ENCODE data around the gene LRRD1. TPM values are rescaled to one million over a fixed set of nuclear protein-coding genes. Genes with fewer than 3 reads are reported as not detected.
"Not testable (repeated sequence)": the region's sequence is repeated elsewhere in the genome, so short reads cannot be mapped to it uniquely, and the experiment has no call there.

Gene LRRD1
- not detected for total RNA-seq

- Mint-ChIP-seq H3K4me3 (peak within 1 kb of the TSS; percentile 71), H3K9me3 (no peaks in the 10 kb centered on the region), H3K27me3 (peaks cover 21% of the 10 kb centered on the region), H3K36me3 (ENCODE audit: low read depth) (no peaks in the 10 kb centered on the region), H3K27ac (peak within 1 kb of the TSS; percentile 69), H3K4me1 (peaks cover 12% of the 10 kb centered on the region)
- ChIA-PET CTCF (interaction anchor here (1.0 to 1.2 kb wide), 2 partner anchors 13 to 16 kb away, joined by 3 read pairs; no protein-coding TSS in a partner anchor), POLR2A (no interaction called here)
- peak; percentile 88 for DNase-seq
Observed at GRCh38 chr7:92178928-92179924, at the start of gene LRRD1. Gene LRRD1, minus strand, starts transcription at chr7:92179142. Its CDS starts 13,940 bp downstream, at chr7:92165202.

- Mint-ChIP-seq H3K27ac (no peak overlapping the region), H3K9me3 (no peaks in the 10 kb centered on the region), H3K4me1 (peaks cover 3% of the 10 kb centered on the region), H3K36me3 (ENCODE audit: low read depth) (peaks cover 61% of the 10 kb centered on the region), H3K4me3 (no peak overlapping the region), H3K27me3 (no peaks in the 10 kb centered on the region)
- ChIA-PET POLR2A (no interaction called here), CTCF (interaction anchor here (0.7 to 1.3 kb wide), 2 partner anchors 13 to 17 kb away, joined by 3 read pairs; no protein-coding TSS in a partner anchor)
- no peak for DNase-seq
Observed at GRCh38 chr7:92228742-92229141, 49.8 kb upstream of the LRRD1 start.

GRCh38 chr7:92228100-92228499 lies 49.2 kb upstream of the LRRD1 start:
- peaks cover 57% of the 10 kb centered on the region for H3K36me3 Mint-ChIP-seq (ENCODE audit: low read depth)
- DNase-seq = no peak
- H3K27me3 Mint-ChIP-seq = no peaks in the 10 kb centered on the region
- no peaks in the 10 kb centered on the region for H3K9me3 Mint-ChIP-seq
- POLR2A ChIA-PET = no interaction called here
- H3K4me1 Mint-ChIP-seq = peaks cover 3% of the 10 kb centered on the region
- CTCF ChIA-PET = interaction anchor here (0.7 to 1.3 kb wide), 2 partner anchors 14 to 18 kb away, joined by 3 read pairs; no protein-coding TSS in a partner anchor
- H3K27ac Mint-ChIP-seq = no peak overlapping the region
- H3K4me3 Mint-ChIP-seq = no peak overlapping the region

GRCh38 chr7:92226981-92227380 lies 48.0 kb upstream of the LRRD1 start:
- H3K27ac Mint-ChIP-seq = no peak overlapping the region
- DNase-seq = no peak
- H3K27me3 Mint-ChIP-seq = no peaks in the 10 kb centered on the region
- CTCF ChIA-PET = no interaction called here
- POLR2A ChIA-PET = no interaction called here
- no peak overlapping the region for H3K4me3 Mint-ChIP-seq
- peaks cover 3% of the 10 kb centered on the region for H3K4me1 Mint-ChIP-seq
- H3K9me3 Mint-ChIP-seq = no peaks in the 10 kb centered on the region
- H3K36me3 Mint-ChIP-seq (ENCODE audit: low read depth) = peaks cover 49% of the 10 kb centered on the region

GRCh38 chr7:92221766-92222165 lies 42.8 kb upstream of the LRRD1 start:
- POLR2A ChIA-PET = no interaction called here

GRCh38 chr7:92206672-92207071 lies 27.7 kb upstream of the LRRD1 start:
- Mint-ChIP-seq H3K4me3 (no peak overlapping the region), H3K27me3 (no peaks in the 10 kb centered on the region), H3K27ac (no peak overlapping the region), H3K4me1 (peaks cover 14% of the 10 kb centered on the region), H3K36me3 (ENCODE audit: low read depth) (peaks cover 75% of the 10 kb centered on the region), H3K9me3 (peaks cover 24% of the 10 kb centered on the region)
- ChIA-PET CTCF (interaction anchor here (0.6 to 0.7 kb wide), 2 partner anchors 8 to 78 kb away, joined by 4 read pairs; no protein-coding TSS in a partner anchor), POLR2A (no interaction called here)
- DNase-seq = no peak

More at GRCh38 chr7:92221766-92222165, 42.8 kb upstream of the LRRD1 start:
- Mint-ChIP-seq H3K27ac (peak overlapping the region; percentile 13), H3K4me1 (no peaks in the 10 kb centered on the region), H3K9me3 (no peaks in the 10 kb centered on the region), H3K27me3 (no peaks in the 10 kb centered on the region), H3K4me3 (no peak overlapping the region), H3K36me3 (ENCODE audit: low read depth) (peaks cover 49% of the 10 kb centered on the region)
- no peak for DNase-seq
- CTCF ChIA-PET = interaction anchor here (1.7 kb wide), 1 partner anchor 8 kb away, joined by 4 read pairs; no protein-coding TSS in a partner anchor

GRCh38 chr7:92205987-92206386 lies 27.0 kb upstream of the LRRD1 start:
- ChIA-PET POLR2A (no interaction called here), CTCF (interaction anchor here (0.6 kb wide), 1 partner anchor 77 kb away, joined by 4 read pairs; no protein-coding TSS in a partner anchor)
- H3K36me3 Mint-ChIP-seq (ENCODE audit: low read depth) = peaks cover 70% of the 10 kb centered on the region

GRCh38 chr7:92200791-92201190 lies 21.8 kb upstream of the LRRD1 start:
- ChIA-PET CTCF (no interaction called here), POLR2A (interaction anchor here (0.6 kb wide), 1 partner anchor 42 kb away, joined by 3 read pairs; no protein-coding TSS in a partner anchor)
- no peak overlapping the region for H3K4me3 Mint-ChIP-seq
- H3K36me3 Mint-ChIP-seq (ENCODE audit: low read depth) = peaks cover 48% of the 10 kb centered on the region
- no peak overlapping the region for H3K27ac Mint-ChIP-seq
- H3K4me1 Mint-ChIP-seq = peaks cover 5% of the 10 kb centered on the region
- no peaks in the 10 kb centered on the region for H3K27me3 Mint-ChIP-seq
- DNase-seq = no peak
- H3K9me3 Mint-ChIP-seq = no peaks in the 10 kb centered on the region

More at GRCh38 chr7:92205987-92206386, 27.0 kb upstream of the LRRD1 start:
- DNase-seq = no peak
- no peak overlapping the region for H3K4me3 Mint-ChIP-seq
- H3K27me3 Mint-ChIP-seq = no peaks in the 10 kb centered on the region
- peaks cover 21% of the 10 kb centered on the region for H3K9me3 Mint-ChIP-seq
- H3K4me1 Mint-ChIP-seq = peaks cover 14% of the 10 kb centered on the region
- H3K27ac Mint-ChIP-seq = no peak overlapping the region

- no peak for DNase-seq
- Mint-ChIP-seq H3K27ac (no peak overlapping the region), H3K9me3 (peaks cover 35% of the 10 kb centered on the region), H3K27me3 (no peaks in the 10 kb centered on the region), H3K4me3 (no peak overlapping the region), H3K36me3 (ENCODE audit: low read depth) (peaks cover 39% of the 10 kb centered on the region), H3K4me1 (no peaks in the 10 kb centered on the region)
- ChIA-PET POLR2A (no interaction called here), CTCF (interaction anchor here (1.5 kb wide), 1 partner anchor 87 kb away, joined by 3 read pairs; no protein-coding TSS in a partner anchor)
Observed at GRCh38 chr7:92192326-92192725, 13.4 kb upstream of the LRRD1 start.

GRCh38 chr7:92189246-92189645 lies 10.3 kb upstream of the LRRD1 start:
- POLR2A ChIA-PET, H3K27ac Mint-ChIP-seq, H3K4me1 Mint-ChIP-seq, H3K4me3 Mint-ChIP-seq, H3K27me3 Mint-ChIP-seq, DNase-seq, CTCF ChIA-PET: not testable (repeated sequence)
- Mint-ChIP-seq H3K9me3 (peaks cover 33% of the 10 kb centered on the region), H3K36me3 (ENCODE audit: low read depth) (peaks cover 23% of the 10 kb centered on the region)

GRCh38 chr7:92184294-92184693 lies 5.4 kb upstream of the LRRD1 start:
- H3K4me3 Mint-ChIP-seq; DNase-seq; H3K36me3 Mint-ChIP-seq (ENCODE audit: low read depth); H3K9me3 Mint-ChIP-seq; CTCF ChIA-PET; H3K27ac Mint-ChIP-seq; POLR2A ChIA-PET; H3K4me1 Mint-ChIP-seq: not testable (repeated sequence)
- peaks cover 17% of the 10 kb centered on the region for H3K27me3 Mint-ChIP-seq

- POLR2A ChIA-PET = no interaction called here
- no peak for DNase-seq
- no peaks in the 10 kb centered on the region for H3K36me3 Mint-ChIP-seq (ENCODE audit: low read depth)
- peaks cover 12% of the 10 kb centered on the region for H3K4me1 Mint-ChIP-seq
- H3K27me3 Mint-ChIP-seq = peaks cover 32% of the 10 kb centered on the region
- CTCF ChIA-PET = no interaction called here
- H3K9me3 Mint-ChIP-seq = no peaks in the 10 kb centered on the region
- H3K4me3 Mint-ChIP-seq = no peak overlapping the region
- H3K27ac Mint-ChIP-seq = no peak overlapping the region
Observed at GRCh38 chr7:92177362-92177761, 1.6 kb downstream of the LRRD1 start.

GRCh38 chr7:92169529-92169928 lies 9.4 kb downstream of the LRRD1 start:
- CTCF ChIA-PET = interaction anchor here (0.8 to 1.5 kb wide), 2 partner anchors 24 to 27 kb away, joined by 3 read pairs; no protein-coding TSS in a partner anchor
- POLR2A ChIA-PET = not testable (repeated sequence)

More at GRCh38 chr7:92169529-92169928, 9.4 kb downstream of the LRRD1 start:
- not testable (repeated sequence) for H3K4me1 Mint-ChIP-seq; H3K36me3 Mint-ChIP-seq (ENCODE audit: low read depth); H3K4me3 Mint-ChIP-seq; H3K9me3 Mint-ChIP-seq; H3K27ac Mint-ChIP-seq; DNase-seq
- peaks cover 32% of the 10 kb centered on the region for H3K27me3 Mint-ChIP-seq

All from activated CD4-positive, alpha-beta T cell treated with anti-CD3 and anti-CD28 coated beads, Interleukin-2, amount 10 ng/mL, durations not matched to agents 7 days and 5 days (primary cell).